Suprapubic skin (tissue), 3 donors: ENCODE data around the gene NANS.

ENCODE experiments used
- POLR2A ChIP-seq, 2 donors: fragments of 450-650 bp; IDR thresholded peaks; one replicate each; pipeline ENCODE4 v1.6.1; 2017; ENCODE audit warnings: antibody characterized with exemption in 2 of 2, mild to moderate bottlenecking in 2 of 2, moderate library complexity in 2 of 2
- TF ChIP-seq, protein P1 (sequence below), 2 donors: fragments of 200-600 bp in 1 of 2; fragments of 450-650 bp in 1 of 2; sonication (generic) in 1 of 2; IDR thresholded peaks; one replicate each; pipeline ENCODE4 v1.5.1; 2016 to 2019; ENCODE audit warnings: antibody characterized with exemption in 2 of 2, mild to moderate bottlenecking in 1 of 2, moderate library complexity in 1 of 2

DNA sequence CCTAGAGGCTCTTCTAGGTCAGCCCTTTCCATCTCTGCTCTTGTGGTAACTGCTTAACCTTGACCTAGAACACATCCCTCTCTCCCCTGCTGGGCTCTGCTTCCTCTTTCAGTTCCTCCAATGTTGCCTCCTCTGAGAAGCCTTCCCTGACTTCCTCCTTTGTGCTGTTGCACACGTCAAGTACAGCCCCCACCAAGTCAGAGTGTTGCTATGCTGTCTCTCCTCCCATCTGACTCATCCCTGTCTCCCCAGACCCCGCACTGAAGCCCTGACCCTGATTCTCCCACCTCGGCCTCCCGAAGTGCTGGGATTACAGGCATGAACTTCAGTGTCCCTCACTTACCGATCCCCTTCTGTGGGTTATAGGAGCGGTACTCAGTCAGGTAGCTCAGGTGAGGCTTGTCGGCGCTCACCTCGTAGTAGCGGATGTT is 72.9 kb downstream of the NANS start:
- no peak for TF ChIP-seq POLR2A (IDR thresholded peaks at IDR 0.05)
- TF ChIP-seq, protein P1, sequence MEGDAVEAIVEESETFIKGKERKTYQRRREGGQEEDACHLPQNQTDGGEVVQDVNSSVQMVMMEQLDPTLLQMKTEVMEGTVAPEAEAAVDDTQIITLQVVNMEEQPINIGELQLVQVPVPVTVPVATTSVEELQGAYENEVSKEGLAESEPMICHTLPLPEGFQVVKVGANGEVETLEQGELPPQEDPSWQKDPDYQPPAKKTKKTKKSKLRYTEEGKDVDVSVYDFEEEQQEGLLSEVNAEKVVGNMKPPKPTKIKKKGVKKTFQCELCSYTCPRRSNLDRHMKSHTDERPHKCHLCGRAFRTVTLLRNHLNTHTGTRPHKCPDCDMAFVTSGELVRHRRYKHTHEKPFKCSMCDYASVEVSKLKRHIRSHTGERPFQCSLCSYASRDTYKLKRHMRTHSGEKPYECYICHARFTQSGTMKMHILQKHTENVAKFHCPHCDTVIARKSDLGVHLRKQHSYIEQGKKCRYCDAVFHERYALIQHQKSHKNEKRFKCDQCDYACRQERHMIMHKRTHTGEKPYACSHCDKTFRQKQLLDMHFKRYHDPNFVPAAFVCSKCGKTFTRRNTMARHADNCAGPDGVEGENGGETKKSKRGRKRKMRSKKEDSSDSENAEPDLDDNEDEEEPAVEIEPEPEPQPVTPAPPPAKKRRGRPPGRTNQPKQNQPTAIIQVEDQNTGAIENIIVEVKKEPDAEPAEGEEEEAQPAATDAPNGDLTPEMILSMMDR (IDR thresholded peaks at IDR 0.05): no peak
